ENCODE data around the gene PARVA. TPM values are rescaled to one million over a fixed set of nuclear protein-coding genes. Genes with fewer than 3 reads are reported as not detected.

Gene PARVA
- total and polyA plus RNA-seq, 2 donors (not counting 1 experiment from before 2014, with no cell fraction given): 27.7 to 195 TPM

- no peak overlapping the region for H3K4me3 ChIP-seq (replicated peaks in 1 of 4; ENCODE audit: control extremely low read depth in 1 of 4, insufficient read depth in 1 of 4, low read depth in 3 of 4, low read length in 4 of 4)
- no peak overlapping the region for H3K27ac ChIP-seq (ENCODE audit: insufficient read depth, low read length)
- H3K9ac ChIP-seq (ENCODE audit: insufficient read depth, low read length): no peak overlapping the region
- H3K9me3 ChIP-seq (ENCODE audit: control insufficient read depth, insufficient read depth, low read depth, low read length): no peaks in the 10 kb centered on the region
- DNase-seq (ENCODE audit: low read depth in 2 of 2): no peak
- no peak overlapping the region for H3K4me2 ChIP-seq (ENCODE audit: extremely low read depth, insufficient read depth, low read length)
- no peaks in the 10 kb centered on the region for H4K20me1 ChIP-seq (ENCODE audit: control insufficient read depth, extremely low read depth, insufficient read depth, low read length)
- no peak overlapping the region for H2AFZ ChIP-seq (ENCODE audit: low read length)
- no peaks in the 10 kb centered on the region for H3K27me3 ChIP-seq (ENCODE audit: control insufficient read depth, insufficient read depth, low read length)
- no peaks in the 10 kb centered on the region for H3K36me3 ChIP-seq (ENCODE audit: control insufficient read depth, insufficient read depth, low read length)
- TF ChIP-seq EZH2 (IDR thresholded peaks at IDR 0.05; ENCODE audit: low read length, missing control alignments) (no peak), CTCF (conservative IDR thresholded peaks at IDR 0.05 in 1 of 2, IDR thresholded peaks at IDR 0.05 in 1 of 2; ENCODE audit: low read depth in 1 of 2, low read length in 2 of 2) (no peak)
- H3K79me2 ChIP-seq (ENCODE audit: control insufficient read depth, insufficient read depth, low read length): peaks cover 42% of the 10 kb centered on the region
- H3K4me1 ChIP-seq (ENCODE audit: control insufficient read depth, extremely low read depth, insufficient read depth, low read length): peaks cover 2% of the 10 kb centered on the region
These were observed 44.0 kb downstream of the PARVA start for GRCh38 chr11:12421386-12421785.

- H3K36me3 ChIP-seq (ENCODE audit: control insufficient read depth, insufficient read depth, low read length): no peaks in the 10 kb centered on the region
- DNase-seq (ENCODE audit: low read depth in 2 of 2): no peak
- peaks cover 26% of the 10 kb centered on the region for H3K79me2 ChIP-seq (ENCODE audit: control insufficient read depth, insufficient read depth, low read length)
- no peak overlapping the region for H3K27ac ChIP-seq (ENCODE audit: insufficient read depth, low read length)
- no peak overlapping the region for H3K4me2 ChIP-seq (ENCODE audit: extremely low read depth, insufficient read depth, low read length)
- peaks cover 9% of the 10 kb centered on the region for H3K4me1 ChIP-seq (ENCODE audit: control insufficient read depth, extremely low read depth, insufficient read depth, low read length)
- H2AFZ ChIP-seq (ENCODE audit: low read length): no peak overlapping the region
- no peak overlapping the region for H3K4me3 ChIP-seq (replicated peaks in 1 of 4; ENCODE audit: control extremely low read depth in 1 of 4, insufficient read depth in 1 of 4, low read depth in 3 of 4, low read length in 4 of 4)
- TF ChIP-seq EZH2 (IDR thresholded peaks at IDR 0.05; ENCODE audit: low read length, missing control alignments) (no peak), CTCF (conservative IDR thresholded peaks at IDR 0.05 in 1 of 2, IDR thresholded peaks at IDR 0.05 in 1 of 2; ENCODE audit: low read depth in 1 of 2, low read length in 2 of 2) (no peak)
- H3K9me3 ChIP-seq (ENCODE audit: control insufficient read depth, insufficient read depth, low read depth, low read length): no peaks in the 10 kb centered on the region
- H4K20me1 ChIP-seq (ENCODE audit: control insufficient read depth, extremely low read depth, insufficient read depth, low read length): no peaks in the 10 kb centered on the region
- H3K27me3 ChIP-seq (ENCODE audit: control insufficient read depth, insufficient read depth, low read length): no peaks in the 10 kb centered on the region
- H3K9ac ChIP-seq (ENCODE audit: insufficient read depth, low read length): no peak overlapping the region
These were observed 48.8 kb downstream of the PARVA start for GRCh38 chr11:12426176-12426575.

GRCh38 chr11:12429155-12429554, 51.8 kb downstream of the PARVA start:
- Histone ChIP-seq H3K27ac (ENCODE audit: insufficient read depth, low read length) (no peak overlapping the region), H3K79me2 (ENCODE audit: control insufficient read depth, insufficient read depth, low read length) (peaks cover 34% of the 10 kb centered on the region), H4K20me1 (ENCODE audit: control insufficient read depth, extremely low read depth, insufficient read depth, low read length) (no peaks in the 10 kb centered on the region), H2AFZ (ENCODE audit: low read length) (no peak overlapping the region), H3K9ac (ENCODE audit: insufficient read depth, low read length) (no peak overlapping the region), H3K4me2 (ENCODE audit: extremely low read depth, insufficient read depth, low read length) (no peak overlapping the region), H3K4me3 (replicated peaks in 1 of 4; ENCODE audit: control extremely low read depth in 1 of 4, insufficient read depth in 1 of 4, low read depth in 3 of 4, low read length in 4 of 4) (no peak overlapping the region), H3K4me1 (ENCODE audit: control insufficient read depth, extremely low read depth, insufficient read depth, low read length) (peaks cover 18% of the 10 kb centered on the region), H3K27me3 (ENCODE audit: control insufficient read depth, insufficient read depth, low read length) (no peaks in the 10 kb centered on the region), H3K36me3 (ENCODE audit: control insufficient read depth, insufficient read depth, low read length) (no peaks in the 10 kb centered on the region), H3K9me3 (ENCODE audit: control insufficient read depth, insufficient read depth, low read depth, low read length) (no peaks in the 10 kb centered on the region)
- TF ChIP-seq CTCF (conservative IDR thresholded peaks at IDR 0.05 in 1 of 2, IDR thresholded peaks at IDR 0.05 in 1 of 2; ENCODE audit: low read depth in 1 of 2, low read length in 2 of 2) (no peak), EZH2 (IDR thresholded peaks at IDR 0.05; ENCODE audit: low read length, missing control alignments) (no peak)
- DNase-seq (ENCODE audit: low read depth in 2 of 2): no peak
